ENCODE data around the gene LKAAEAR1. TPM values are rescaled to one million over a fixed set of nuclear protein-coding genes. Genes with fewer than 3 reads are reported as not detected.

The LKAAEAR1 gene
- total and polyA plus RNA-seq, 2 donors from 2014 or later = 0.31 TPM; not detected in 1

GRCh38 chr20:64064145-64064698 lies 20.0 kb downstream of the LKAAEAR1 start:
- no peak overlapping the region for H3K27ac ChIP-seq (ENCODE audit: low read depth in 2 of 2, low read length in 2 of 2)
- H3K9ac ChIP-seq (ENCODE audit: low read length in 3 of 3) = peak overlapping the region in 2 of 3 donors; percentile 25 to 75
- no peaks in the 10 kb centered on the region for H3K9me3 ChIP-seq (ENCODE audit: control insufficient read depth in 2 of 3, insufficient read depth in 1 of 3, low read length in 3 of 3)
- no peaks in the 10 kb centered on the region for H3K36me3 ChIP-seq (ENCODE audit: control insufficient read depth in 2 of 3, insufficient read depth in 3 of 3, low read length in 3 of 3)
- peak overlapping the region in 2 of 3 donors; percentile 55 to 74 for H3K4me3 ChIP-seq (ENCODE audit: low read length in 3 of 3)
- intact Hi-C loops (cut with DNase I) = no loop called here
- no peak for TF ChIP-seq CTCF (IDR thresholded peaks at IDR 0.05; ENCODE audit: borderline replicate concordance, extremely low read depth, insufficient read depth)
- FAIRE-seq = no peak
- no peak for DNase-seq
- H3K27me3 ChIP-seq (ENCODE audit: control insufficient read depth, insufficient read depth, low read length) = no peaks in the 10 kb centered on the region
- H3K4me1 ChIP-seq (ENCODE audit: control insufficient read depth in 2 of 3, insufficient read depth in 2 of 3, low read depth in 1 of 3, low read length in 3 of 3) = peaks cover 0 to 18% (median 6%) of the 10 kb centered on the region in 3 donors

- no peak for TF ChIP-seq CTCF (IDR thresholded peaks at IDR 0.05; ENCODE audit: borderline replicate concordance, extremely low read depth, insufficient read depth)
- DNase-seq = peak in 2 of 5 donors; percentile 63 to 86
Observed at GRCh38 chr20:64063389-64064144, 20.6 kb downstream of the LKAAEAR1 start.

GRCh38 chr20:64062596-64063388 lies 21.4 kb downstream of the LKAAEAR1 start, which contains the start of gene TCEA2:
TCEA2 (plus strand) TSS chr20:64063198; CDS start chr20:64063313, 115 bp downstream.
- DNase-seq = peak; percentile 98 to 99 (median 98)
- no peaks in the 10 kb centered on the region for H3K36me3 ChIP-seq (ENCODE audit: control insufficient read depth in 2 of 3, insufficient read depth in 3 of 3, low read length in 3 of 3)
- H3K27ac ChIP-seq (ENCODE audit: low read depth in 2 of 2, low read length in 2 of 2) = peak within 1 kb of the TSS; percentile 65 to 78
- peak within 1 kb of the TSS; percentile 23 to 75 (median 41) for H3K9ac ChIP-seq (ENCODE audit: low read length in 3 of 3)
- TF ChIP-seq CTCF (IDR thresholded peaks at IDR 0.05; ENCODE audit: borderline replicate concordance, extremely low read depth, insufficient read depth) = no peak
- no peak for FAIRE-seq
- no peaks in the 10 kb centered on the region for H3K9me3 ChIP-seq (ENCODE audit: control insufficient read depth in 2 of 3, insufficient read depth in 1 of 3, low read length in 3 of 3)
- H3K4me3 ChIP-seq (ENCODE audit: low read length in 3 of 3) = peak within 1 kb of the TSS; percentile 58 to 74 (median 61)
- intact Hi-C loops (cut with DNase I) = no loop called here
- H3K27me3 ChIP-seq (ENCODE audit: control insufficient read depth, insufficient read depth, low read length) = no peaks in the 10 kb centered on the region
- peaks cover 0 to 18% (median 6%) of the 10 kb centered on the region in 3 donors for H3K4me1 ChIP-seq (ENCODE audit: control insufficient read depth in 2 of 3, insufficient read depth in 2 of 3, low read depth in 1 of 3, low read length in 3 of 3)

More at GRCh38 chr20:64063389-64064144, 20.6 kb downstream of the LKAAEAR1 start:
- Histone ChIP-seq H3K4me3 (ENCODE audit: low read length in 3 of 3) (peak overlapping the region; percentile 55 to 74 (median 61)), H3K9me3 (ENCODE audit: control insufficient read depth in 2 of 3, insufficient read depth in 1 of 3, low read length in 3 of 3) (no peaks in the 10 kb centered on the region), H3K27ac (ENCODE audit: low read depth in 2 of 2, low read length in 2 of 2) (peak overlapping the region in 1 of 2 donors; percentile 43), H3K4me1 (ENCODE audit: control insufficient read depth in 2 of 3, insufficient read depth in 2 of 3, low read depth in 1 of 3, low read length in 3 of 3) (peaks cover 0 to 18% (median 6%) of the 10 kb centered on the region in 3 donors), H3K27me3 (ENCODE audit: control insufficient read depth, insufficient read depth, low read length) (no peaks in the 10 kb centered on the region), H3K36me3 (ENCODE audit: control insufficient read depth in 2 of 3, insufficient read depth in 3 of 3, low read length in 3 of 3) (no peaks in the 10 kb centered on the region), H3K9ac (ENCODE audit: low read length in 3 of 3) (peak overlapping the region; percentile 23 to 75 (median 25))
- intact Hi-C loops (cut with DNase I) = no loop called here
- no peak for FAIRE-seq
